Measurements from ENCODE around the gene GRIN2A. TPM values are rescaled to one million over a fixed set of nuclear protein-coding genes. Genes with fewer than 3 reads are reported as not detected.

The GRIN2A gene
- total and polyA plus RNA-seq, 12 donors = 0.07 to 1.2 (median 0.32) TPM; not detected in 2

GRCh38 chr16:9827062-9827752 lies 355.0 kb downstream of the GRIN2A start:
- no peaks in the 10 kb centered on the region for H3K9me3 ChIP-seq (replicated peaks in 1 of 3)
- no peak overlapping the region for H3K4me3 ChIP-seq
- H3K36me3 ChIP-seq (replicated peaks in 1 of 2) = no peaks in the 10 kb centered on the region
- H3K27me3 ChIP-seq = no peaks in the 10 kb centered on the region
- 31 to 40% (median 37%) methylated on average over 8 to 9 of the region's 9 CpGs for WGBS, 4 donors
- no peaks in the 10 kb centered on the region for H3K4me1 ChIP-seq (replicated peaks in 1 of 2)
- no peak for DNase-seq
- TF ChIP-seq POLR2A (IDR thresholded peaks at IDR 0.05) = no peak
- TF ChIP-seq, protein P1, sequence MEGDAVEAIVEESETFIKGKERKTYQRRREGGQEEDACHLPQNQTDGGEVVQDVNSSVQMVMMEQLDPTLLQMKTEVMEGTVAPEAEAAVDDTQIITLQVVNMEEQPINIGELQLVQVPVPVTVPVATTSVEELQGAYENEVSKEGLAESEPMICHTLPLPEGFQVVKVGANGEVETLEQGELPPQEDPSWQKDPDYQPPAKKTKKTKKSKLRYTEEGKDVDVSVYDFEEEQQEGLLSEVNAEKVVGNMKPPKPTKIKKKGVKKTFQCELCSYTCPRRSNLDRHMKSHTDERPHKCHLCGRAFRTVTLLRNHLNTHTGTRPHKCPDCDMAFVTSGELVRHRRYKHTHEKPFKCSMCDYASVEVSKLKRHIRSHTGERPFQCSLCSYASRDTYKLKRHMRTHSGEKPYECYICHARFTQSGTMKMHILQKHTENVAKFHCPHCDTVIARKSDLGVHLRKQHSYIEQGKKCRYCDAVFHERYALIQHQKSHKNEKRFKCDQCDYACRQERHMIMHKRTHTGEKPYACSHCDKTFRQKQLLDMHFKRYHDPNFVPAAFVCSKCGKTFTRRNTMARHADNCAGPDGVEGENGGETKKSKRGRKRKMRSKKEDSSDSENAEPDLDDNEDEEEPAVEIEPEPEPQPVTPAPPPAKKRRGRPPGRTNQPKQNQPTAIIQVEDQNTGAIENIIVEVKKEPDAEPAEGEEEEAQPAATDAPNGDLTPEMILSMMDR (IDR thresholded peaks at IDR 0.05) = no peak
- H3K27ac ChIP-seq = no peak overlapping the region
- intact Hi-C loops (cut with DNase I) = no loop called here

GRCh38 chr16:9826656-9827055 lies 355.6 kb downstream of the GRIN2A start:
- Histone ChIP-seq H3K9me3 (replicated peaks in 1 of 3) (no peaks in the 10 kb centered on the region), H3K36me3 (replicated peaks in 1 of 2) (no peaks in the 10 kb centered on the region), H3K27ac (no peak overlapping the region), H3K27me3 (no peaks in the 10 kb centered on the region), H3K4me1 (replicated peaks in 1 of 2) (no peaks in the 10 kb centered on the region), H3K4me3 (no peak overlapping the region)
- intact Hi-C loops (cut with DNase I) = no loop called here
- WGBS, 4 donors = 43 to 64% (median 51%) methylated on average over 2 of the region's 2 CpGs
- TF ChIP-seq POLR2A (IDR thresholded peaks at IDR 0.05) = no peak
- TF ChIP-seq, protein P1 (IDR thresholded peaks at IDR 0.05) = no peak
- DNase-seq = no peak

DNA sequence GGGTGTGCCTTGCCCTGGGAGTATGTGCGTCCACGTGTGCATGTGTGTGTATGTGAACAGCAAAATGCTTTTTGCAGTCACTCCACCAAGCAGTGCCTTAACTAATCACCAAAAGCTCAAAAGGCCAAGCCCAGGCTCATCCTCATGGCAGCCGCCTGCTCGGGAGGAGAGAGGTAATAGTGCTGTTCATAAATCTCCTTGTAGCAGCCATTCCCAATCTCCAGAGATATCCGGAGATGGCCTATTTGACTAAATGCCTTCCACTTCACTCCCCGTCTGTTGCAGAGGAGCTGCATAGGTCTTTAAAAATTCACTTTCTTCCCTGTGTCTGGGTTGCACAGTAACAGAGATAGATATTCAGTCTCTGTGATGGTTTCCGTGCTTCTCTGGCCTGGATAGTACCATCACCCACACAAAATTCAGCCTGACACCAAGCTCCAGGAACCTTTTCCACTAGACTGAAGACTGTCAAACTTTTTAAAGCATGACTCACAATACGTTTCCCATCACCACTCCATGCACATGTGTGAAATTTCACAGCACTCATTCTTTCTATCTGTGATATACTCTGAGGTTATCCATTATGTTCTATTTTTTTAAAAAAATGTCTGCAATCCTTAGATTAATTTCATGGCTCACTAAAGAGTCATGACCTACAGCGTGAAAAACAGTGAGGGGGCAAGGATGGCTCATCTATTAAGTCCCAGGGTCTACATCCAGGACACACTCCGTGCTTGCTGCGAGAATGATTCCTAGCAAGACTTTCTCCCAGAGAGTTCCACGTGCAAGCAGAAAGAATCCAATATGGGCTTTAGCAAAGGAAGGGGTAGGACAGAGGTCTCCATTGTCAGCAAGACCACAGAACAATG lies 357.8 kb downstream of the GRIN2A start:
- TF ChIP-seq, protein P1 (IDR thresholded peaks at IDR 0.05) = no peak
- no peak for TF ChIP-seq POLR2A (IDR thresholded peaks at IDR 0.05)
- no peaks in the 10 kb centered on the region for H3K4me1 ChIP-seq (replicated peaks in 1 of 2)
- no peaks in the 10 kb centered on the region for H3K9me3 ChIP-seq (replicated peaks in 1 of 3)
- no peak overlapping the region for H3K4me3 ChIP-seq
- DNase-seq = no peak
- H3K27me3 ChIP-seq = no peaks in the 10 kb centered on the region
- WGBS, 4 donors = 35 to 37% (median 36%) methylated on average over 10 to 12 of the region's 12 CpGs
- no peaks in the 10 kb centered on the region for H3K36me3 ChIP-seq (replicated peaks in 1 of 2)
- no peak overlapping the region for H3K27ac ChIP-seq
- intact Hi-C loops (cut with DNase I) = no loop called here

DNA sequence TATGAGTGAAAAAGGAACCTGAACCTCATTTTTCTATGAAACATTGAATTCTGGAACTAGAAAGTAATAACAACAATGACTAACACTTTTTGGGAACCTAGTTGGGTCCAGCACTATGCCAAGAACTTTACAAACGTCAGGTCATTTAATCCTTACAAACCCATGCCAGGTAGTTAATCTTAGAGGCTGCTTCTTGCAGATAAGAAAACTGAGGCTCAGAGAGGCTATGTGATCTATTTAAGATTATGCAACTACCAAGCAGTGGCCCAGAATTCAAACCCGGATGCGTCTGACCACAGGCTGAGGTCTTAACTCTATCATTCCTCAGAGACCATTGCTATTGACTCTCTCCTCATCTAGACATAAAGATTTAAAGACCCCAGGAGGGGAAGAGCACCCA lies 358.7 kb downstream of the GRIN2A start:
- H3K36me3 ChIP-seq (replicated peaks in 1 of 2) = no peaks in the 10 kb centered on the region
- H3K27ac ChIP-seq = no peak overlapping the region
- no peak overlapping the region for H3K4me3 ChIP-seq
- no peaks in the 10 kb centered on the region for H3K4me1 ChIP-seq (replicated peaks in 1 of 2)
- intact Hi-C loops (cut with DNase I) = no loop called here
- DNase-seq = no peak
- H3K9me3 ChIP-seq (replicated peaks in 1 of 3) = no peaks in the 10 kb centered on the region
- TF ChIP-seq POLR2A (IDR thresholded peaks at IDR 0.05) = no peak
- TF ChIP-seq, protein P1 (IDR thresholded peaks at IDR 0.05) = no peak
- WGBS, 4 donors = 46 to 57% (median 50%) methylated on average over 3 of the region's 3 CpGs
- H3K27me3 ChIP-seq = no peaks in the 10 kb centered on the region

Data from adrenal gland (tissue), 12 donors.